GM19463 (cell line): ENCODE measurements around the gene STX16.

Source experiments
- ATAC-seq: cut with Tn5 transposase; IDR thresholded peaks from one replicate; pipeline ENCODE4 v1.9.1; 2021; ENCODE audit warnings: mild to moderate bottlenecking, moderate library complexity; ENCODE audit not compliant: unreplicated experiment

Gene STX16

DNA sequence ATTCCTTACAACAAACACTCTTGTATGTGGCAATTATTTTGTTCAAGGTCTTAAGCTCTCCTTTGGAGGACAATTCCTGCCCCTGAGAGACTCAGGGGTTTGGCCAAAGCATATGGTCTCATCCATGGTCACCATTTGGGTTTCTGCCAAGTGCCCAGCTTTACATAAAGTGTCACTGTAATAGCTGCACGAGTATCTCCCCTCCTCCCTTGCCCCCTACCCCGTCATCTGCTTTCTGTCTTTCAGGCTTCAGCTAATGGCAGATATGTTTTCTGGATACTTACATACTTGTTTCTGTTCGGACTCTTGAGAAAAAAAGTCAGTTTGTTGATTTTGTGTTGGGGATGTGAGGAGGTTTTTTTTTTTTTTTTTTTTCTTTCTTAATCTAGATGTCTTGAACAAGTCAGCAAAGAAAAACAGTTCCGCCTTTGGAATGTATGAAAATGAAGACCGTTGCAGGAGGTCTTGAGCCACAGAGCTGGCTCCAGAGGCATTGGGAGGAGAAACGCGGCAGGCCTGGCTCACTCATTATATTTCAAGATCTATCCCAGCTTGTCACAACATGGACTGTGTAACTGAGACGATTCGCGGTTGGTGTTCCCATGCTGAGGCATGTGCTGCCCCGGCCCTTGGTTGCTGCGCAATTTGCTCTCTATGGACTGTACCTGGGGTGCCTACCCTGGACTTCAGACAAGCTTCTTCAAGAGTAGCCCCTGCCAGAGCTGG is 32.6 kb upstream of the STX16 start:
- ATAC-seq, result no peak

- ATAC-seq, result no peak
These were observed 31.8 kb upstream of the STX16 start for GRCh38 chr20:58619077-58619863.

DNA sequence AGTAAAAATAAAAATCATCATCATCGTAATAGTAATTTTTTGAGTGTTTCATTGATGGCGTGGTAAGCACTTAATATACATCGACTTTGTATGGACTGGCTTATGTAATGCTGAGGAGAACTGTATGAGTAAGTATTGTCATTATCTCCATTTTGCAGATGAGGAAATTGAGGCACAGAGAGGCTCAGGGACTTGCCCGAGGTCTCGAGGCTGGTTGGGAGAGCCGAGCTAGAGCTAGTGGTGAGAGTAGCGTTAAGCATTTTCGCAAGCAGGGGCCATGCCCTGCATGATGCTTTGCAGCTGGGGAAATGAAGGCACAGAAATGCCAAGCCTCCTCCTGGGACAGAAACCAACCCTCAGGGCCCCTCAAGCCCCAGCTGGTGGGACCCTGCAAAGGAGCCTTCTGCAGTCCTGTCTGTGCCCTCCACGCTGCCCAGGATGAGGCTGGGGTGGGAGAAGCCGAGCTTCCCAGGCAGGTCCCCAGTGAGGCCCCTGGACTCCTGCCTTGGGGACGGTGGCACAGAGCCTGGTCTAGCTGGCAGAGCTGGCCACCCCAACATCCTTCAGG is 31.1 kb upstream of the STX16 start:
- no peak for ATAC-seq

DNA sequence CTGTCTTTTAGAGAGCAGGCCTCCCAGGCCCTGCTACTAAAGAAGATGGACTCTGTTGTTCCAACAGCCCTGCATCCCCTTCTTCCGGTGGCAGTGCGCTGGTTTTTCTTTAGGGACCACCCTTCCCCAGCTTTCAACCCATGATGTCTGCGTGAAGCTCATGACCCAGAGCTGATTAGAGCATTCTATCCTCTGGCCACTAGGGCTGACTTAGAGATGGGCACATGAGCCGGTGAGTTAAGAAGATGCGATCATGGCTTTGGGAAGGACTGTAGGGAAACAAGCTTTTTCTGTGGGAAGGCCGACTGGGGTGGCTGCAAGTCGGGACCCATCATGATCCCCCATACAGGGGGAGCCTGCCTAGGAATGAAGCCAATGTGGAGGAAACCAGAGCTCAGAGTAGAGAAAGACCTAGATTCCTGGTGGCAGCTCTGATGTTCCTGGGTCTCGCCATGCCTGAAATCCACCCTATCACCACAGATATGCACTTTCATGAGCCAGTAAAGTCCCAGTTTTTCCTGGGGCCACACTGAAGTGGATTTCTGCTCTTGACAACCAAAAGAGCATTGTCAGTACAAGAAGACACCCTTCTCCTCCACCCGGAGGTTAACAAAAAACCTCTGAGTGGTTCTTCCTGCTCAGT is 29.1 kb upstream of the STX16 start:
- no peak for ATAC-seq

GRCh38 chr20:58622671-58623578 is 28.2 kb upstream of the STX16 start:
- no peak for ATAC-seq

- ATAC-seq, result no peak
These were observed 27.3 kb upstream of the STX16 start for GRCh38 chr20:58623579-58624473.

DNA sequence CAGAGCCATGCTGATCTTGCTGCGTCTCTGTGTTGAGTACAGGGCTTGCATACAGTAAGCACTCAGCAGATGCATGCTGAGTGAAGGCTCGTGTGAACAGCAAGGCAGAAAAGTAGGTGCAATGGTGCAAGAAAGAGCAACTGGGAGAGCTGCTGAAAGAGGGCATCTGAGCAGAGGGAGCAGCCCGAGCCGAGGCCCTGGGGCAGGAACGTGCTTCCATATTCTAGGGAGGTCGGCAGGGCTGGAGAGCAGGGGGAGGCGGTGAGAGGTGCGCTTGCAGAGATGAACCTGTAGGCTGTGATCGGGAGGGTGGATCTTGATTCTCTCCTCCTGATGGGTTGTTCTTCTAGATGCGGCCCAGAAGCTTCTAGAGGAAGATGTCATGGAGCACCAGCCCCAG is 26.4 kb upstream of the STX16 start:
- ATAC-seq, result no peak

GRCh38 chr20:58625585-58625984 is 25.5 kb upstream of the STX16 start:
- ATAC-seq, result no peak

DNA sequence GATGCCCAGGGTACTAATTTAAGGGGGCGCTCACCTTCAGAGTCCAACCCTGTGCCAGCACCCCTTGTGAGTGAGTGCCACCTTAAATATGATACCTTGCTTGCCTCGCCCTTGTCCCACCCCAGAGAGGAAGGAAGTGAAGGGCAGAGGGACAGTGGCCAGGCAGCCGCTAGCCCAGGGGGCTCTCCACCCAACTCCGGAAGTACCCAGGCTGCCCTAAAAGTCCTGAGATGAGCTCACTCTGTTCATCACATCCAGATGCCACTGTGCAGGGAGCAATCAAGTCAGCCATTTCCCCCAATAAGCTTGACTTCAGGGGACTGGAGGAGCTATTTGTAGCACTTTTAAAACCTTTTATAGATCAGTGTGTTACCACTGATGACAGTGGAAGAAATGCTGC is 25.0 kb upstream of the STX16 start:
- no peak for ATAC-seq

- no peak for ATAC-seq
These were observed 23.6 kb upstream of the STX16 start for GRCh38 chr20:58627212-58628072.

GRCh38 chr20:58628491-58629214 is 22.4 kb upstream of the STX16 start:
- no peak for ATAC-seq

GRCh38 chr20:58629215-58629580 is 21.9 kb upstream of the STX16 start:
- no peak for ATAC-seq

DNA sequence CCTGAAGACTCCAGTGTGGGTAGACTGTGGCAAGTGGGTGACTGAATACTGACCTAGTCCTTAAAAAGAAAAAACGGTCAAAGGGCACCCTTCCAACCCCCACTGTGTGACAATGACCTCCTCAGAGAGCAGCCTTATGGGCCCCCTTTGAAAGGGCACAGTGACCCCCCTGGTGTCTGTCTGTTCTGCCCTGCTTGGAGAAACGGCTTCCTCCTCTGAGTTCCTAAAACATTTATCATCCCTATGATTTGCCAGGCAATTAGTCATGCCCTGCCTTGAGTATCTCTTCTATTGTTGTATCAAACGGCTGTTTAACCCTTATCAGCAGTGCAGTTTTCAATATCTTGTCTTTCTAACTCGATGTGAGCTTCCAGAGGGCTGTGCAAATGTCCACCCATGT is 21.0 kb upstream of the STX16 start:
- no peak for ATAC-seq

DNA sequence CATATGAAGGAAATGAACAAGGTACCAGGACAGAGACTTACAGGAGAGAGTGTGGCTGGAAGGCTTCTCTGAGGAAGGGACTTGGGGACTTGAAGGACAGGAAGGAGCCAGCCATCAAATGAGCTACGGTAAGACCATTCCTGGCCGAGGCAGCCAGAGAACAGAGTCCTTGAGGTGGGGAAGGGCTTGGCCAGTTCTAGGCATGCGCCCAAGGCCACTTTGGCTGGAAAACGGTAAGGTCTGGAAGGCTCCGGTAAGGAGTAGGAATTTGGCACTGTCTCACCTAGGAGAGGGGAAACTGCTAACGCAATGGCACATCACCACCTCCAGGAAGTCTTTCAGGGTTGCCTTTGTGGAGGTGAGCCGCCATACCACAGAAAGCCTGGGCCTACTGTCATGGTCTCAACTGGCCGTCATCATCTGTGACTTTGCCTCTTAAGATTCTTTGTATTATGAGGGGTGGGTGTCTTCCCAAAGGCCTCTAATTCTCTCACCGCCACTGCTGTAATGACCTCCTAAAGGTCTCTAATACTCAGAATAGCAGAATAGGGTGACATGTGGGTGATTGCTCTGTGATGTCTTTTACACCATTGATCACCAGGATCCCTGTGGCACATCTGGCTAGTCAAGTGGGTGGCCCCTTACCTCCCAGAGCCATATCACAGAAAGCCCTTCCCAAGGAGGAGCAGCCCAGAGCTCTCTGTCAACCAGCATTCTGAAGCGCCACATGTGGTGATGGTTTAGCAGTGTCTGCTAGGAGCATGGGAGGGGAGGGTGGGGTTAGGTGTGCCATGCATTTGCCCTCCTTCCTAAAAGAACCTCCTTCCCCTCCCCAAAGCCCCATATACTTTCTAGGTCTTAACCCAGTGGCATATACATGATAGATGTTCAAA is 17.7 kb upstream of the STX16 start:
- ATAC-seq, result no peak

DNA sequence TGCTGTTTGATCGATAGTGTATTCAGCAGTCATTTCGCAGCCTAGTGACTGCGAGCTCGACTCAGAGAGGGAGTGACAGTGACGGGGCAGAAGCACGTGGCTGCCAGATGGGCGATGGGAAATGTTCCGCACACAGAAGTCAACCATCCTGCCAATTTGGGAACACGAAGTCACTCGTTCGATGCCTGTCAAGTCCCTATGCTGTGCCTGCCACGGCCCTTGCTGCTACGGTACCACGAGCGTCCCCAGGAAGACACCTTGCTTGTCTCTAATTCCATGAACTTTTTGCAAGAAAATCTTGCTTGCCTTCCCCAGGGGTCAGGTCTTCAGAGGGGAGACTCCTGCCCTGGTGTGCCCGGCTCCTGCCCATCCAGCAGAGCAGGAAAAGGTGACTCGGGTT is 17.0 kb upstream of the STX16 start:
- ATAC-seq, result no peak

- no peak for ATAC-seq
These were observed 16.4 kb upstream of the STX16 start for GRCh38 chr20:58634521-58635278.
